Inferior parietal cortex (tissue), 1 donor: Measurements from ENCODE around the gene SYNDIG1L.

Source experiments
- DNase-seq: peaks from one replicate; pipeline ENCODE4 v3.0.0-alpha.2; 2016; ENCODE audit errors: extremely low spot score

The SYNDIG1L gene

DNA sequence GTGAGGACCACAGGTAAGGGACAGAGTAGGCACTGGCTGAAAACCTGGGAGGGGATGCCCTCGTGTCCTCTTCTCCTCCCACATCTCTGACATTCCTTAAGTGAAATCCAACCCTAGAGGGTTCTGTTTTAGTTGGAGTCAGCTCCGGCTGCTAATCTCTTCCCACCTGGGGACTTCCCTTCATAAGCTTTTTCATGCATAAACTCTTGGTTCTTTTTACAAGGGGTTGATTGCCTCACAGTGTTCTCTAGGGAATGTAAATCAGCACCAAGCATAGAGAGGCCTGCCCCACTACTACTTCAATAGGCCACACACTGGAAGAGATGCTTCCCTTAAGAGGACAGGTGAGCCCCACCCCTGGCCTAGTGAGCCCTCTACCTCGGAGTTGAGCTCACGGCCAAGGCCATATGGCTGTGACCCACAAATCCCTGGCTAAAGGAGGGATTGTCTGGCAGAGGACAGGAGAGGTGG is 3.2 kb upstream of the SYNDIG1L start:
- no peak for DNase-seq

DNA sequence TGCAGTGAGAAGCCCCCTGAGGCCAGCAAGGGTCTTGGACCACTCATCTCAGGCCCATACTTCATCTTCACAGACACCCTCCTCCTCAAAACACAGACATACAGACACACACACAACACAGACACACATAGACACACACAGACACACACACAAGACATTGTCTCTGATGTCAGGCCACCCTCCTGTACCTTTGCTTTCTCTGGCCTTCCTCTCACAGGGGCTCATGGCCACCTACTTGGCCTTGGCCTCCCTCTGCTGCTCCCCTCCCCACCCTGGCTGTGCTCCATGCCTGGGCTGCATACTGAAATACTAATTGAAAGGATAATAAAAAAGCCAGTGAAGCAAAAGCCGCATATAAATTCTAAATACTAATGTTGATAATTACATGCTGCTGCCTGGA is 1.6 kb upstream of the SYNDIG1L start:
- no peak for DNase-seq

DNA sequence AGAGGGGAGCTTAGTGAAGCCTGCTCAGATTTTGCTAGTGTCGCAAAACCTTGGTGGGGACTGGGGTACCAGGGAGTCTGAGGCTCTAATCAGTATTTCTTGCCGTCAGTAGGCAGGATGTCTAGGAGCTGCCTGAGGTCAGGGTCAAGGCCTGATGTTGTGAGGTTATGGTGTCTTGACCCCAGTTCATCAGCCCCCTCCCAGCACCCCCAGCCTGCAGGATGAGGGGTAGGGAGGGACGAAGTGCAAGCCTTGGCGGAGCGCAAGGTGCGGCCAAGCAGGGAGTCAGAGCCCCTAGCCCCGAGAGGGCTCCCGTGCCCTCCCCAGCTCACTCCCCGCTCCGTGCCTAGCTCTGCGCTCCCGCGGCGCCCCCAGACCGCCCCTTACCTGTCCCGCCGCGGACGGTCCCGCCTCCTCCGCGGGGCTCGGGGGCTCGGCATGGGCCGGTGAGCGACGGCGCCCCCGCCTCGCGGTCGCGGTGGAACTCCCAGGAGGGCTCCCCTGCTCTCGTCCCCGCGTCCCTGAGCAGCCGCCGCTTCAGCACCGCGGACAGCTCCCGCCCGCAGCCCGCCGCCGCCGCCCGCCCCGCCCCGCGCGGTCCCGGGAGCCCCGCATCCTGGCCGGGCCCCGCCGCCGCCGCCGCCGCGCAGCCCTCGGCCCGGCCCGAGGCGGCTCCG is 347 bp downstream of the SYNDIG1L start:
- DNase-seq = no peak

DNA sequence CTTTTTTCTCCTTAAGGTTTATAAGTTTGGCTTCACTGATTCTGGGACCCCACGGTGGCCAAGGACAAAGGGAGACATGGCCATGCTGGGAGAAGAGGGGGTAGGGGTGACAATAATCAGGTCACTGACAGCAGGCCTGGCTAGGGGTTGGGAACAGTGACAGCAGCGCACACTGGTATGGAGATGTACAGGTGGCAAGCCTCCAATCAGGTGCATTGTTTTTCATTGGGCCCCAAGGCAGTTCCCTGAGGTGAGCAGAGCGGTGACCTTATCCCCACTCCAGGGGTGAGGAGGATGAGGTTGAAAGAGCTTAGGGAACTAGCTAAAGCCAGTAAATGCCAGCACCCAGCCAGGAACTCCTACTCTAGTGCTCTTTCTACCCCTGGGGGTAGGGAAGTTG is 1.4 kb downstream of the SYNDIG1L start:
- DNase-seq = no peak

DNA sequence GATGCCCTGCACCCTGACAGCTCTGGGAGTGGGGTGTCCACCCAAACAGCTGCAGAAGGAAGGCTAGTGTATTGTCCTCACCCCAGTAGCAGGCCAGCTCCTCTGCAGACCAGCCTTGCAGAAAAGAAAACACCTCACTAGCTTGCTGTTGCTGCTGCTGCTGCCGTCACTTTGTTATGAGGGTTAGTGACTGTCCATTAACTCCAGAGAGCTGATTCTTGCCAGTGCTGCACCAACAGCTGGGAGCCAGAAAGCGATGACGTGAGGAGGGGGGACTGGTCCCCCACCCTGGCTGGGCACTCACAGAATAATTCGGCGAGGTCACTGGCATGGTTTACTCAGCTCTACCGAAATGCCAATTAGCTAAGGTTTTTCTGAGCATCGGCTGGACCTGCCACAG is 2.8 kb downstream of the SYNDIG1L start:
- no peak for DNase-seq

DNA sequence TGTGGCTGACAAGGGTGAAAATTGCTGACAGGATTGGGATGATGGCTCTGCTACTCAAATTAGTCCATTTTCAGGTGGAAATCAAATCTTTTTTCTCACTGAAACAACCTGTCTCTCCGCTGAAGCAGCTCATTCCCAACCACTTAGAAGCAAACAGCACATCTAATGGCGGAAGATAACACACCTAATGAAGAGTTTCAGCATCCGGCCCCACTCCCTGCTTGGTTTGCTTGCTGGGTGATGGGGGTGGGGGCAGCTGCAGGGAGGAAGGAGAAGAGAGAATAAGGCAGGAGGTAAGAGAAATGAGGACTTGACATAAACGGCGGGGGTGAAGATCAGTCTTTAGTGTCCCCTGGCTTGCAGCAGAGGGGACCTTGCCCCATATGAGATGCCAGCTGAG is 4.0 kb downstream of the SYNDIG1L start:
- DNase-seq = no peak

DNA sequence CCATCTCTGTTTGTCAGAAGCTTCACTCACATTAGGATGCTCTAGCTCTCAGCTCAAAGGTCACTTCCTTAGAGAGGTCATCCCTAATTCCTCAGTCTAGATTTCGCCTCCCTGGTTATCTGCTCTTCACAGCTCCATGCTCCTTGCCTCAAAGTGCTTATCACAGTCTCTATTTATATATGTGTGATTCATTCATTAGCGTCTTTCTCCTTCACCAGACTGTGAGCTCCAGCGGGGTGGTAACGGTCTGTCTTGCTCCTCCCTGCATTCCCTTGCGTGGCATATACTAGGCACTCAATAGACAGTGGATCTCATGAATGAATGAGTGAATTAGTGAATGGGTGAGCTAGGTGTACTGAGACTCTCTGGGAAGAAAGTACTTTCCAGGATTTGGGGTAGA is 6.9 kb downstream of the SYNDIG1L start:
- no peak for DNase-seq

DNA sequence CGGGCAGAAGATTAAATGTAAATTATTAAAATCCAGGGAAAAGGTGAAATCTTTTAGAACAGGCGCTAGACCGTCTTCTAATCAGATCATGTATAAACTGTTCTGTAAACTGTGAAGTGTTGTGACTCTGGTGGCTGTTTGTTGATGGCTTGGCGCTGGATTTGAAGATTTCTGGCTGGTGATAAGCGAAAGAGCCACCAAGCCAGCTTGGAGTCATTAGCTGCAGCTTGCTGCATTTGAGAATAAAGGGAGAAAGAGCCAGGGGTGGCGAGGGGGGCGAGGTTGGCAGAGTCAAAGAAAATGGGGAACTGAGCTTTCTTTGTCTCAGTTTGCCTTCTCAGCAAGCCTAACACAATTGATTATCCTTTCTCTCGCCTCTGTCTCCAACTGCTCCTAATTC is 8.0 kb downstream of the SYNDIG1L start:
- no peak for DNase-seq

DNA sequence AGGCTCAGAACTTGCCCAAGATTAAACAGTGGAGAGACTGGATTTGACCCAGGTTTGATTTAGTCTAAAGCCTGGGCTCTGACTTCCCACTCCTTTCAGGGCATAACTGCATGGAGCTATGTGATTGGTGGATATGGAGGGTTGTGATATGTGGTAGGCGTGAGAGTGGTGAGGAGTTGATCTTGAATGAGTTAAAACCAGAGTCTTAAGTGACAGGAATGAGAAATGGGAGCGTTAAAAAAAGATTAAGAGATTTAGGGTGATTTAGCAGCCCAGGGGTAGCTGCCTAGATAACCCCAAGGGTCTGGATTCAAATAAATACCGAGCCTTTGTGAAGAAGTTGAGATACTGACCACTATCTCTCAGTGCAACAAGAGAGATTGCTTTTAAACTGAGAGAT is 8.4 kb downstream of the SYNDIG1L start:
- no peak for DNase-seq

DNA sequence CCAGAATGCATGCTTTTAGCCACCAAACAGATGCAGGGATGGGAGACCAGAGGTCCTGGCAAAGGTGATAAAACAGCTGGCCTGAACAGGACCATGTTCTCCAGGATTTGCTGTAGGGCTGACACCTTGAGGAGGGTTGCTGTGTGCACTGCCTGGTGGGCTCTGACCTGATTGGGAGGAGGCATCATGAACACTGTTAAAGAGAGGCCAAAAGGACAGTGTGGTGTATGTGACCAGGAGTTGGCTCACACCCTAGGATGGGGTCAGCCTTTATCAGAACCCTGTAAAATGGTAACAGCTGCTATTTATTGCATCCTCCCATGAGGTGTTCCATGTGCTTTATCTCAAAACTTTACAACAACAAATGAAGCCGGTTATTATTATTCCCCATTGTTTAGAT is 8.8 kb downstream of the SYNDIG1L start:
- DNase-seq = no peak

DNA sequence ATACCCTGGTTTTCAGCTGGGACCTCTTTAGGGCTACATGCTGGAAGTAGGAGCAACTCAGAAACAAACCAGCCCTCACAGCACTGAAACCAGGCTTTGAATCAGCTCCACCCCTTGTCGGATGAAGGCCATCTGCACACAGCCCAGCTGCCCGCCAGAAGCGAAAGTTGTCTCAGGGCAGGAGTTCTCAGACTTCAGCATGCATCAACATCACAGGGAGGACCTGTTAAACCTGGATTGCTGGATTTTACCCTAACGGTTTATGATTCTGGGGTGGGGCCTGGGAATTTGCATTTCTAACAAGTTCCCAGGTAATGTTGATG is 10.9 kb downstream of the SYNDIG1L start:
- DNase-seq = no peak

DNA sequence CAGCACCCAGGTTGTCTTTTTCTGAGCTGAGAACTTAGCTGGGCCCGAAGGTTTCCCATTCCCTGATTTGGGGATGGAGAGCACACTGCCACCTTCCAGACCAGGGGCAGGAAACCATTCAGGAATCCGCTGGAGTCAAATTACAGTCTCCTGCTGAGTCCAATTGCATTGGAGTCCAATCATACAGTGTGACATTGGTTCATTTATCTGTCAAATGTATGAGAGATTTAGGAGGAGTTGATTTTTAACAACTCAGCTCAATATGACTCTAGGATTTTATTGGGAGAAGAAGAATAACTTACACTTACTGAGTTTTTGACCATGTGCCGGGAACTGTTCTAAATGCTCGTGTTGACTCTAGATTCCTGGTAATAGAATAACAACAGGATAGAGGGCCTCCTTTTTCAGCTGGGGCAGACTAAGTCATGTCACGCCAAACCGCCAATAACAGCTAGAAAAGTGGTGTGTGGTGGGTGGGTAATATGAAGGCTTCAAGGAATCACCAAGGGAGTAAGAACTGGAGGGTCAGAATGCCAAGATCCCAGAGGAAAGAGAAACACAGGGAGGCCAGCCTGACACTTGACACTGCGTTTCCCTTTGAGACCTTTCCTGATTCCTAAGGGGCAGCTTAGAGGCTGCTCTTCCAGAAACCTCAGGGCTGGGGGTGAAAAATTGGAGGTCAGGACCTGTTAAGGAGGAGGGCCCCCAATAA is 11.5 kb downstream of the SYNDIG1L start:
- no peak for DNase-seq

DNA sequence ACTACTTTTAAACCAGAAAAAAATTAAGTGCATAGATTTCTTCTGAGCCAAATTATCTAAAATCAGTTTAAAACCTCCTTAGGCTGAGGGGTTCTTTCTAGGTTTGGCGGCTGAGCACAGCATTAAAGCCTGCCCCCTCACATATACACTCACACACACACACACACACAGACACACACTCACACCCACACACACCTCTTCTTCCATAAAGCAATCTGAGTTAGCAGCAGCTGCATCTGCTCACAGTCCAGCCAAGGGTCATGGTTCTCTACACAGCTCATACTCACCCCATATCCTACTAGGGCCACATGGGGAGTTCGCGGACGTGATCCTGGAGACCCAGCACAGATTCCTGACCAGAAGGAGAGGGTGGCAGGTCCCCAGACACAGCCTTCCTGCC is 12.4 kb downstream of the SYNDIG1L start:
- no peak for DNase-seq

DNA sequence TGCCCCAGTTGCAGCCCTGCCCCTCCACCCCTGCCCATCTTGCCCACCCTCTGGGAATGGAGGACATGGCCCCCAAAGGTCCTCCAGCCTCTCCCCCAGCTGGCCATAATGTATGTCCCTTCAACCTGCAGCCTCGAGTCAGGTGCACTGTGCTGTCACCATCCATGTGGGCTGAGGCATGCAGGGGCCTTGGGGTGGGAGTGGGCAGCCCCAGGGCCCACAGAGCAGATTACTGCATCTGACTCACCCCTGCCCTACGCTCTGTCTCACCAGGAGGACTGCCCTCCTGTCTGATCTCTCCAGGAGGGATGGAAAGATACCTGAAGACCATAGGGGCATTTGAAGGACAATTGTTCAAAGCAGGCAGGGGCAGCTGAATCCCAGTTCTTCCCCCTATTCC is 13.3 kb downstream of the SYNDIG1L start:
- DNase-seq = no peak

DNA sequence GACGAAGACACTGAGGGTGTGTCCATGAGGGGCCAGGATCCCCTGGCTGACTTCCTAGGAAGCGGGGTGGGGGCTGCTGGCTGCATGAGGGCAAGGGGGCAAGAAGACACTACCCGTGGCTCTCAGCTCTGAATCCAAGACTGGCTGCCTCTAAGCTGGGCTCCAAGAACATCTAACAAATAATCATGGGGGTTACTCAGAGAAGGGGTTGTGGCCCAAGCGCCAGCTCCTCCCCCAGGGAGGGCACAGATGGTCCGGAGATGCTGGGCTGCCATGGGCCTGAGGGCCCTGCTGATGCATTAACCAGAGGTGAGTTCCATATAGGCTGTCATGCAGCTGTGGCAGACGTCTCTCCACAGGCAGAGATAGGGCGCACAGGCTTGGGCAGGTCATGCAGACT is 14.3 kb downstream of the SYNDIG1L start:
- DNase-seq = no peak

DNA sequence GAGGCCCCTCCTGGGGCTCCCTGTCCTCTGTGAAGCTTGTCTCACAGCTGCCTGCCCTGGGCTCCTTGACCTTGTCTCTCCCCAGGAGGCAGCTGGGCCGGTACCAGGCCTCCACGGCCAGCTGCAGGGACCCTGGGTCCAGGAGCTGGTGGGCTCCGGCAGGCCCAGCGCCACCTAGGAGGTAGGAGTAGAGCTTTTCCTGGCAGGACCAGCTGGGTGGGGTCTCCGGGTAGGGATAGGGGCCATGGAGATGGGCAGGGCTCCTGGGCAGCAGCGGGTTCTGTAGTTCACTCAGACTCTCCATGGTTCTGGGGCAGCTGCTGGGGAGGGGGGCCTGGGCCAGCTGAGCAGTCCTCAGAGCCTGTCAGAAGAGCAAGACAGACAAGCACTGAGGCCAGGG is 16.6 kb downstream of the SYNDIG1L start:
- no peak for DNase-seq

DNA sequence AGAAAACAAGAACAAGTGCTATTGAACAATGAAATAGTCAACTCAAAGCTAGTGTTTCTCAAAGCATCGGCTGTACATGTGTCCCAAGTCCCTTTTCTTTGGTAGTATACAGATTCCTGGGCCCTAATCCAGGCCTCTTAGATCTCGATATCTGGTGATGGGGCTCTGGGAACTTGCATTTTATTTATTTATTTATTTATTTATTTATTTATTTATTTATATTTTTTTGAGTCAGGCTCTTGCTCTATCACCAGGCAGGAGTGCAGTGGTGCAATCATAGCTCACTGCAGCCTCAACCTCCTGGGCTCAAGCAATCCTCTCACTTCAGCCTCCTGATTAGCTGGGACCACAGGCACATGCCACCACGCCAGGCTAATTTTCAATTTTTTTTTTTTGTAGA is 17.1 kb downstream of the SYNDIG1L start:
- DNase-seq = no peak

DNA sequence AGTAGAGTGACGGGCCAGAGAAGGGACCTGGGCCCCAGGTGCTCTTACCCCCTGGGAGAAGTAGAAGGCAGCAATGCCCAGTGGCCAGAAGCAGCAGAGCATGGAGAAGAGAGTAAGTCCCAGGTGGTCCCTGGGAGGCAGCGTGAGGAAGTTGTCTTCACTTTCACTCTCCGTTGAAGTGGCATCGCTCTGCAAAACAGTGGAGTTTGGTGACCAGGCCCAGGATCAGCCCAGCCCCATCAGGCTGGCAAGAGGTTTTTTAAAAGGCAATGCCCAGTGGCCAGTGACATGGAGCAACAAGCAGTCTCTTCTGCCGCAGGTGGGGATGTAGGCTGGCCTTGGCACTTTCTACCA is 18.2 kb downstream of the SYNDIG1L start:
- DNase-seq = no peak

DNA sequence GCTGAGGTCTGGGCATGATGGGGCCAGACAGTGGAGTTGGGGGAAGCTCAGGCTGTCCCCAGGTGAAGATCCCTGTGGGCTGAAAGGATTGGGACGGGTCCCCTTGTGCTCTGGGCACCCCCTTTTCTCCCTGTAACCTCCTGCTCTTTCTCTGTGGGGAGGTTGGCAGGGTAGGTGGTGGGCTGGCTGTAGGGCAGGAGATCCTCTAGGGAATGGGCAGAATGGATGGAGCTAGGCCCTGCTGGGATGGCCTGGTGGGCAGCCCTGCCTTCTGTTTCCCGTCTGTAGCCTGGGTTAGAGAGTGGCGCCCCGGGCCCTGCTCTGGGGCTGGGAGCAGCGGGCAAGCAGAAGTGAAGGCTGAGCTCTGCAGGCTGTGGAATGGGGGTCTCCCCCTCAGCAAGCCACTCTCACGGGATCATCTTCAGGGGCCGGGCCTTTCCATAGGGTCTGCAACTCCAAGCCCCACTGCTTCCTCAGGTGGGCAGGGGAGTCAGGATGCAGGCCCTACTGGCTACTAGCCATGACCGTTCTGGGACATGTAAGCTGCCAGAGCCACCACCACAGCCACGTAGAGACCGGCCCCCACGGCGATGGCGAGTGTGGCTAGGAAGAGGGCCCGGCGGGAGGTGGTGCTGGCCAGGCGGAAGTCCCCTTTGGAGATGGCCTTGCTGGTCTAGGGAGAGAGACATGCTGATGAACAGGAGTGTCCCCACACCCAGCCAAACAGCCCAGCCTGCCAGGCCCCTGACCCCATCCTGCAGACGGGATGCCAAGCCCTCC is 18.8 kb downstream of the SYNDIG1L start:
- DNase-seq = no peak

DNA sequence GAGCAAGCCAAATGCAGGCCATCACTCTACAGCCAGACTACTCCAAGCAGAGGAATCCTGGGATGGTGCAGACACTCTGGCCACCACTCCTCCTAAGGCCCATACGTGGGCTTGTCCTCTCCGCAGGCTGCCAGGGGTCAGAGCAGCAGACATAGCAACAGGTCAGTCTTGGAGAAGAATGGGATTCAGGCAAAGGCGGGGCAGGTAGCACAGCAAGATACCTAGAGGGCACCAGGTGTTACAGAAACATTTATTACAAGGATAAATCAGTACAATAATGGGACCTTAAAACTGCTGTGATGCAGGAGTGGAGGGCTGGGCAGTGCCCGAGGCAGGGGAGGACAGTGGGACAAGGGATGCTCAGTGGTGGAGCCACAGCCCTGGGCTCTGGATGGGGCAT is 20.3 kb downstream of the SYNDIG1L start:
- no peak for DNase-seq

DNA sequence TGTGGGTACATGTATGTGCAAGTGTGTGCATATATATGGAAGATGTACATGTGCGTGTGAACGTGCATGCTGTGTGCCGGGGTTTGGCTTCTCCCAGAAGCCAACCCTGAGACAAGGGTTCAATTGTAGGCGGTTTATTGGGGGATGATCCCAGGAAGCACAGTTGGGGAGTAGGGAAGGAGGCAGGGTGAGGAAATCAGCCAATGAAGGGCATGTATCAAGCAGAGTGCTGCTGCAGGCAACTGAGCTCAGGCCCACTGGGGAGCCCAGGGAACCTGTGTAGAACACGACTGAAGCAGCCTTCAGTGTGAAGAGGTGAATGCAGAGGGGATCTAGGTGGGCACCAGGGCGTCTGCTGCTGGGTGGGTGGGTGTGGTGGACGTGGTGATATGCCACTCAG is 21.6 kb downstream of the SYNDIG1L start:
- DNase-seq = no peak

DNA sequence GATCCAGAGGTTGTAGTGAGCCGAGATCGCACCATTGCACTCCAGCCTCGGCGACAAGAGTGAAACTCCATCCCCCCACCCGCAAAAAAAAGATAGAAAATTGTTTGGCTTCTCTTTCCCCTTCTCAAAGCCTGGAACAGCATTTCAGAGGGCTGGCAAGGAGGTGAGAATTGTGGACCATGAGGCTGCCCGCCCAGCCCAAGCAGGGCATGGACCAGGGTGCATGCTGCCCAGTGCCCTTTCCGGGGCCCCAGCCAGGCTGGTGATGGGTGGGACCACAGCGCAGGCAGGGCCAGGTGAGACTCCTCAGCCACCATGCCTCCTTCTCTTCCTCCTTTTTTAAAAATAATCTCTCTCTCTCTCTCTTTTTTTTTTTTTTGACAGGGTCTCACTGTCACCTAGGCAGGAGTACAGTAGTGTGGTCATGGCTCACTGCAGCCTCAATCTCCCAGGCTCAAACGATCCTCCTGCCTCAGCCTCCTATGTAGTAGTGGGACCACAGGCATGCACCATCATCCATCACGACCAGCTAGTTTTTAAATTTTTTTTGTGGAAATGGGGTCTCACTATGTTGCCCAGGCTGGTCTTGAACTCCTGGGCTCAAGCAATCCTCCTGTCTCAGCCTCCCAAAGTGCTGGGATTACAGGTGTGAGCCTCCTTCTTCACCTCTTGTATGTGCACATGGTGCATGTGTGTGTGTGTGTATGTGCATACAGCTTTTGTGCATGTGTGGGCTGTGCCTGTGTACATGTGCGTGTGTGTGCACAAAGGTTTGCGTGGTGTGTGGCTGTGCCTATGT is 22.2 kb downstream of the SYNDIG1L start:
- no peak for DNase-seq
